Central memory CD8-positive, alpha-beta T cell (primary cell): ENCODE data around the gene IL1RL2.

ENCODE experiments used
- ATAC-seq: fragments of 150-1000 bp; cut with Tn5 transposase; replicated peaks from 2 replicates; pipeline ENCODE4 v1.10.0; 2022; ENCODE audit warnings: mild to moderate bottlenecking, moderate FRiP score, moderate number of reproducible peaks; ENCODE audit not compliant: poor library complexity, severe bottlenecking; ENCODE audit errors: extremely low read depth
- DNase-seq, 2 donors: peaks; one replicate each; pipeline ENCODE4 v3.0.0; 2021; ENCODE audit warnings: low spot score in 2 of 2
- H3K27ac Mint-ChIP-seq: one replicate; pipeline ENCODE4 v1.8.0; 2022; ENCODE audit warnings: low read depth, mild to moderate bottlenecking, moderate library complexity, mixed read lengths
- H3K27me3 Mint-ChIP-seq: one replicate; pipeline ENCODE4 v1.8.0; 2022; ENCODE audit warnings: mixed read lengths
- H3K36me3 Mint-ChIP-seq: one replicate; pipeline ENCODE4 v1.8.0; 2022; ENCODE audit warnings: mild to moderate bottlenecking, moderate library complexity, mixed read lengths; ENCODE audit not compliant: insufficient read depth
- H3K4me1 Mint-ChIP-seq: one replicate; pipeline ENCODE4 v1.8.0; 2022; ENCODE audit warnings: mixed read lengths
- H3K4me3 Mint-ChIP-seq: one replicate; pipeline ENCODE4 v1.8.0; 2022; ENCODE audit warnings: mild to moderate bottlenecking, moderate library complexity, mixed read lengths
- H3K9me3 Mint-ChIP-seq: one replicate; pipeline ENCODE4 v1.8.0; 2022; ENCODE audit warnings: mixed read lengths

IL1RL2 gene

DNA sequence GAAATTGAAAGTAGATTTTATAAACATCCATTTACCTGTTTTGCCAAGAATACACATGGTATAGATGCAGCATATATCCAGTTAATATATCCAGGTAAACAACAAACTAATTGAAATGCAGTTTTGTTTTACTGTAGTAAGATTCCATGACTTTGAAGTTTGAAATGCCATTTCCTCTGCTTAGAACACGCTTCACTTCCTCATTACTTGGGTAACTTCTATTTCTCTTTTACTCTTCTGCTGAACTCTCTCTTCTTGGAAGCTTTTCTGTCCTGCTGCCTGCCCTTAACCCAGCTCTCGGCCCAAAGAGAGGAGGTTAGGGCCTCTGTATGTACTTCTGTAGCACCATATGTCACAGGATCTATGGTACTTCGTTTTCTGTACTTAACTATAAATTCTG is 14.1 kb upstream of the IL1RL2 start:
- no peaks in the 10 kb centered on the region for H3K4me1 Mint-ChIP-seq
- no peaks in the 10 kb centered on the region for H3K36me3 Mint-ChIP-seq
- no peaks in the 10 kb centered on the region for H3K9me3 Mint-ChIP-seq
- no peak overlapping the region for H3K4me3 Mint-ChIP-seq
- H3K27me3 Mint-ChIP-seq: peaks cover 14% of the 10 kb centered on the region
- DNase-seq (no peak), ATAC-seq (no peak)
- H3K27ac Mint-ChIP-seq: no peak overlapping the region

DNA sequence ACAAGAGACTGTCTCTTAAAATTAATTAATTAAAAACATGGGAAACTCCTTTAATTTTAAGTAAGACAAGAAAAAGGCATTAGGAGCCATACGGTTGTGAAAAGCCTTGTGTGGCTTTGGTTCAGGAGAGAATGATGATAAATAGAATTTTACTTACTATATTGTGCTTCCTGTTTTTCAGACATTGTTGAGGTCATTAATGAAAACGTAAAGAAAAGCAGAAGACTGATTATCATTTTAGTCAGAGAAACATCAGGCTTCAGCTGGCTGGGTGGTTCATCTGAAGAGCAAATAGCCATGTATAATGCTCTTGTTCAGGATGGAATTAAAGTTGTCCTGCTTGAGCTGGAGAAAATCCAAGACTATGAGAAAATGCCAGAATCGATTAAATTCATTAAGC is 10.7 kb upstream of the IL1RL2 start:
- Mint-ChIP-seq H3K27me3 (peaks cover 18% of the 10 kb centered on the region), H3K4me1 (no peaks in the 10 kb centered on the region), H3K27ac (no peak overlapping the region), H3K9me3 (no peaks in the 10 kb centered on the region), H3K36me3 (no peaks in the 10 kb centered on the region), H3K4me3 (no peak overlapping the region)
- DNase-seq (no peak), ATAC-seq (no peak)

DNA sequence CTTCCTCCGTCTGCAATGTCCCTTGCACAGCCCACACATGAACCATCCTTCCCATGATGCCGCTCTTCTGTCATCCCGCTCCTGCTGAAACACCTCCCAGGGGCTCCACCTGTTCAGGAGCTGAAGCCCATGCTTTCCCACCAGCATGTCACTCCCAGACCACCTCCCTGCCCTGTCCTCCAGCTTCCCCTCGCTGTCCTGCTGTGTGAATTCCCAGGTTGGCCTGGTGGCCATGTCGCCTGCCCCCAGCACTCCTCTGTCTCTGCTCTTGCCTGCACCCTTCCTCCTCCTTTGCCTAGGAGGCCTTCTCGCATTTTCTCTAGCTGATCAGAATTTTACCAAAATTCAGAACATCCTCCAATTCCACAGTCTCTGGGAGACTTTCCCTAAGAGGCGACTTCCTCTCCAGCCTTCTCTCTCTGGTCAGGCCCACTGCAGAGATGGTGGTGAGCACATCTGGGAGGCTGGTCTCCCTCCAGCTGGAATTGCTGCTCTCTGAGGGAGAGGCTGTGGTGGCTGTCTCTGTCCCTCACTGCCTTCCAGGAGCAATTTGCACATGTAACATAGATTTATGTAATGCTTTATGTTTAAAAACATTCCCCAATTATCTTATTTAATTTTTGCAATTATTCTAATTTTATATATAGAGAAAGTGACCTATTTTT is 8.9 kb upstream of the IL1RL2 start:
- Mint-ChIP-seq H3K4me3 (no peak overlapping the region), H3K4me1 (no peaks in the 10 kb centered on the region), H3K27me3 (peaks cover 31% of the 10 kb centered on the region), H3K36me3 (no peaks in the 10 kb centered on the region), H3K27ac (no peak overlapping the region), H3K9me3 (no peaks in the 10 kb centered on the region)
- ATAC-seq (no peak), DNase-seq (no peak)

DNA sequence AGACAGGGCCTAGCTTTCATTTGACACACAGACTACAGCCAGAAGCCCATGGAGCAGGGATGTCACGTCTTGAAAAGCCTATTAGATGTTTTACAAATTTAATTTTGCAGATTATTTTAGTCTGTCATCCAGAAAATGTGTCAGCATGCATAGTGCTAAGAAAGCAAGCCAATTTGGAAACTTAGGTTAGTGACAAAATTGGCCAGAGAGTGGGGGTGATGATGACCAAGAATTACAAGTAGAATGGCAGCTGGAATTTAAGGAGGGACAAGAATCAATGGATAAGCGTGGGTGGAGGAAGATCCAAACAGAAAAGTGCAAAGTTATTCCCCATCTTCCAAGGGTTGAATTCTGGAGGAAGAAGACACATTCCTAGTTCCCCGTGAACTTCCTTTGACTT is 7.8 kb upstream of the IL1RL2 start:
- H3K36me3 Mint-ChIP-seq: no peaks in the 10 kb centered on the region
- no peak for ATAC-seq
- H3K4me3 Mint-ChIP-seq: no peak overlapping the region
- H3K4me1 Mint-ChIP-seq: no peaks in the 10 kb centered on the region
- DNase-seq: no peak
- no peak overlapping the region for H3K27ac Mint-ChIP-seq
- peaks cover 38% of the 10 kb centered on the region for H3K27me3 Mint-ChIP-seq
- H3K9me3 Mint-ChIP-seq: no peaks in the 10 kb centered on the region

DNA sequence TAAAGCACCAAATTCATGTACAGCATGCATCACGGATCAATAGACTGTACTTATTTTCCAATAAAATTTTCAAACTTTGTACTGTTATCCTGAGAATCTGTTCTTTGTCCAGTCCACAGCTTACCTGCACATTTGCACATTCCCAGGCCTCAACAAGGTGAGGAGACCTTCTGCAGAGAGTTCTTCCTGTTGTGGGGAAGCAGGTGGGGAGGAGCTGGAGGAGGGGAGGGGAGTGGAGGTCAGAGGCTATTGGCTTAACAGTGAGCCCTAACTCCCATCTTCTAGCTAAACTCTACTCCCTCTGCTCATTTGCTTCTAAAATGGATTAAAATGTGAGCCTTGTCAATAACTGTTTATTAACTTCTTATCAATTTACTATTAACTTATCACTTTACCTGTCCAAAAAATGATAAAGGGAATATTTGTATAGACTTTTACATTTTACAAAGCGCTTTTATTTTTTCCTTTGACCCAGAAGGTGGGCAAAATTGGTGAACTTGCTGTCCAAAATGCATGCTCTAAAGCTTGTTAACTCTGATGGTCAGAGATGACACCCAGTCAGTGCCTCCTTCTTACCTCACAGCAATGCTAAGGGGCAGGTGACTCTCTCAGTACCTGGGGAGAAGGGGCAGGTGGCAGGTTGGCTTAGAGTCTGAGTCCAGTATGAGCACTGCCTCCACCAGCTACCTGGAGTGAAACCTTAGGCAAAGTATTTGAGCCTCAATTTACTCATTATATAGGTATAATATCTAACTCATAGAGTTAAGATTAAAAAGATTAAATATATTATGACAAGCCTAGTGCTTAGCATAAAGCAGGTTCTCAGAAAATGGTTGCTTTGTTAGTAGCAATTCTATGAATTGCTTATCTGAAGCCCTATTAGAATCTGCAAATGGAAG is 6.8 kb upstream of the IL1RL2 start:
- no peak for DNase-seq
- Mint-ChIP-seq H3K4me1 (no peaks in the 10 kb centered on the region), H3K27me3 (peaks cover 41% of the 10 kb centered on the region), H3K9me3 (no peaks in the 10 kb centered on the region), H3K27ac (no peak overlapping the region), H3K4me3 (no peak overlapping the region), H3K36me3 (no peaks in the 10 kb centered on the region)
- no peak for ATAC-seq

DNA sequence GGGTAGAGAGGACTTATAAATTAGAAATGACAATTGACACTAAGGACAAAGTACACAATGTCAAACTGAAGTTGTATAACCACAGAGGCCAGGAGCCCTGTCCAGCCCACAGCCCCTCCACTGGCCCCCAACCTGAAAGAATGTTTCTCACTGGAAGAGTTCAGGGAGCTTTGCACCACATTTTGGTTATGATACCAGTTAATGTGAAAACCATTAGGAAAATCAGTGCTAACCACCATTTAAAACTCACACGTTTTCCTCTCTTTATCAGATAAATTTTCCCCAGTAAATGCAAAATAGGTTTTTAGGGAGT is 6.2 kb upstream of the IL1RL2 start:
- Mint-ChIP-seq H3K36me3 (no peaks in the 10 kb centered on the region), H3K4me3 (no peak overlapping the region), H3K27me3 (peaks cover 41% of the 10 kb centered on the region), H3K27ac (no peak overlapping the region), H3K9me3 (no peaks in the 10 kb centered on the region), H3K4me1 (no peaks in the 10 kb centered on the region)
- no peak for DNase-seq
- no peak for ATAC-seq

DNA sequence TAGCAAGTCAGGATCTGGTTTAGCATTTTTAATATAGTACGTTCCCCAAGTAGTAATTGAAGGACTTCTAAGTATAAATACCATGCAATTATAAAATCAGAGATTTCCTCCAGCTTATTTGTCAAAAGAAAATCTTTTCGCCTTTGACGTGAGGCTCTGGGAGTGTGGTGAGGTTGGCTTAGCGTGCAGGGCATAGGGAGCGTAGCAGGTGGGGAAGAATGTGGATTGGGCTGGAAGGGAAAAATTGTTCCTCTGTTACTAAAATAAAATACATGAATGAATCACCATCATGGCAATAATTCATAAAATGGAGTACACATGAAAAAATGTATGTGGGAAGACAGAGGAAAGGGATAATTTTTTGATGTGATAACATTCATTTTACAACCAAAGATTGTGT is 5.4 kb upstream of the IL1RL2 start:
- Mint-ChIP-seq H3K4me1 (no peaks in the 10 kb centered on the region), H3K27me3 (peaks cover 41% of the 10 kb centered on the region), H3K9me3 (no peaks in the 10 kb centered on the region), H3K4me3 (no peak overlapping the region), H3K36me3 (no peaks in the 10 kb centered on the region), H3K27ac (no peak overlapping the region)
- DNase-seq: no peak
- no peak for ATAC-seq

DNA sequence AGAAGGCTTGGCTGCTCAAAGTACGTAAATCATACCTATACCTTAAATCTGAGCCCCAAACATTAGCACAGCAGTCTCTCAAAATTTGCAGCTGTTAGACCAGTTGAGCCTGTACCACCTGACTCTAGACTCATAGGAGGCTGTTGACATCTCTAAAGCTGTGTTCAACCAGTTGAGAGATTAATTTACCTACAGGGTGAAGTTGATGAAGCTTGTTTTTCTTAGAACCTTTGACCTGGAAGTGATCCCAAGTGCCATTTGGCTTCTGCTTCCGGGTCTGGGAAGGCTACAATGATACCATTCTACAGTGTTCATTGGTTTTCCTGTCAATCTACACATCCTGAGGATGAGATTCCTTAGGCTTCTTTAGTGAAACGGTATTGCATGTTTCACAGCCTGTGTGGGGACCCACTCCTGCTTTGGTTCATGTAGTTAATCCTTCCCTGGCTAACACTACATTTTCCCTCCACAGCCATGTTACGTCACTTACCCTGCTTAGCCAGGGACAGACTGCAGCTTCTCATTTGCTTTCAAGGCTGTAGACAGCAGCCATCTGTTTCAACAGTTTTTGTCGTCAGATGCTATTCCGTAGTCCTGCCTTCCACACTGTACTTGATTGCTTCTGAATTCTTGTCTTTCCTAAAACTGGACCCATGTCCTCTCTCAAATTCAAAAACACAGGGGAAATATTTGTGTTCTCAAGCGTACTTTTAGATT is 4.7 kb upstream of the IL1RL2 start:
- DNase-seq (no peak), ATAC-seq (no peak)
- no peak overlapping the region for H3K27ac Mint-ChIP-seq
- H3K4me3 Mint-ChIP-seq: no peak overlapping the region
- peaks cover 41% of the 10 kb centered on the region for H3K27me3 Mint-ChIP-seq
- no peaks in the 10 kb centered on the region for H3K9me3 Mint-ChIP-seq
- H3K4me1 Mint-ChIP-seq: no peaks in the 10 kb centered on the region
- no peaks in the 10 kb centered on the region for H3K36me3 Mint-ChIP-seq

DNA sequence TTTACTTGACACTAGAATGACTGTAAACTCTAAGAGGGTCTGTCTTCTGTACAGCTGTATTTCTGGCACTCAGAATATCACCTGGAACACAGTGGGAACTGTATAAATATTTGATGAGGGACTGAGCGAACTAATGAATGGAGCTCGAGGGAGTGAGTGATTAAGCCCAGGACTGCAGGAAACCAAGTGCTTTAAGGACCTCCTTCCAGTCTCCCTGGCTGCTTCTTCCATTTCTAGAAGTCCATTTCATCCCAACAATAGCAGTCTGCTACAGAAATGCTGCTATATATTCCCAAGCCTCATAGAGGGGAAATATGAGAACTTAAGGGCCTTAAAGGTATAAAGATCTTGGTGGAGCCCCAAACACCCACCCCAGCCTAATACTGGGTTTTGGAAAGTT is 2.8 kb upstream of the IL1RL2 start:
- Mint-ChIP-seq H3K27me3 (peaks cover 47% of the 10 kb centered on the region), H3K4me3 (no peak overlapping the region), H3K9me3 (no peaks in the 10 kb centered on the region), H3K27ac (no peak overlapping the region), H3K36me3 (no peaks in the 10 kb centered on the region), H3K4me1 (peaks cover 4% of the 10 kb centered on the region)
- DNase-seq (no peak), ATAC-seq (no peak)

DNA sequence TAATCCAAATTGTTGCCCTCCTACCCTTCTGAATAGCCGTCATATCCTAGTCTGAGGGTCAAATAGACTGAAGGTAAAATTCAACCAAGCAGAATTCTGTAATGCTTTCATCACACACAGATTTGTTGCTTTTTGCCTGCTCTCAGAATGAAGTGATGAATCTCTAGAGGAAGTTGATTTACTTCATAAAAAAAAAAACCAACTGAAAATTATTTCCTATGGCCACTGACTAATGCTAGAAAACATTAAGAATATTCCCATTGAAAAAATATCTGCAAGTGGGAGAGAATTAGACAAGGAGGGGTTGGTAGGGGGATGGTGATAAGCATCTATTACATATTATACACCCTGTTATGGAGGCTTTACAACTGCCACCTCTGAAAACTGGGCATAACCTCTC is 2.3 kb upstream of the IL1RL2 start:
- no peak overlapping the region for H3K27ac Mint-ChIP-seq
- peaks cover 47% of the 10 kb centered on the region for H3K27me3 Mint-ChIP-seq
- peaks cover 4% of the 10 kb centered on the region for H3K4me1 Mint-ChIP-seq
- no peak for ATAC-seq
- no peak for DNase-seq
- H3K9me3 Mint-ChIP-seq: no peaks in the 10 kb centered on the region
- no peaks in the 10 kb centered on the region for H3K36me3 Mint-ChIP-seq
- H3K4me3 Mint-ChIP-seq: no peak overlapping the region

DNA sequence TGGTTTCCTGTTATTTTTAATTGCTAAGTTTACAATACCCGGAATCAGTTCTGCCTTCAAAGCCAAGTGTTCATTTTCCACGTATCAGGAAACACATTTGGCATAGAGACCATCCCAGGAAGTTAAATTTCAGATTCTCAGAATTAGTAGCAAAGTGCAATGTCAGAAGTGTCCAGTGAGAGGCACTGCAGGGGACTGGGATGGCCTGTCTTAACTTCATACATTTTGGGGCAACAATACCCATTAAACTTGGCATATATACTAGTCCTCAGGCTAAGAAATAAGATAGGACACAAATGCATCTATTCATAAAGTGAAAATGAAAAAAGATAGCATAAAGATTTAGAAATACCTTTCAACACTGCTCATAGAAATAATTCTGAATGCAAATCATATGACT is 1.5 kb upstream of the IL1RL2 start:
- ATAC-seq (no peak), DNase-seq (no peak)
- Mint-ChIP-seq H3K4me3 (no peak overlapping the region), H3K27me3 (peaks cover 47% of the 10 kb centered on the region), H3K36me3 (no peaks in the 10 kb centered on the region), H3K9me3 (no peaks in the 10 kb centered on the region), H3K27ac (no peak overlapping the region), H3K4me1 (peaks cover 4% of the 10 kb centered on the region)

DNA sequence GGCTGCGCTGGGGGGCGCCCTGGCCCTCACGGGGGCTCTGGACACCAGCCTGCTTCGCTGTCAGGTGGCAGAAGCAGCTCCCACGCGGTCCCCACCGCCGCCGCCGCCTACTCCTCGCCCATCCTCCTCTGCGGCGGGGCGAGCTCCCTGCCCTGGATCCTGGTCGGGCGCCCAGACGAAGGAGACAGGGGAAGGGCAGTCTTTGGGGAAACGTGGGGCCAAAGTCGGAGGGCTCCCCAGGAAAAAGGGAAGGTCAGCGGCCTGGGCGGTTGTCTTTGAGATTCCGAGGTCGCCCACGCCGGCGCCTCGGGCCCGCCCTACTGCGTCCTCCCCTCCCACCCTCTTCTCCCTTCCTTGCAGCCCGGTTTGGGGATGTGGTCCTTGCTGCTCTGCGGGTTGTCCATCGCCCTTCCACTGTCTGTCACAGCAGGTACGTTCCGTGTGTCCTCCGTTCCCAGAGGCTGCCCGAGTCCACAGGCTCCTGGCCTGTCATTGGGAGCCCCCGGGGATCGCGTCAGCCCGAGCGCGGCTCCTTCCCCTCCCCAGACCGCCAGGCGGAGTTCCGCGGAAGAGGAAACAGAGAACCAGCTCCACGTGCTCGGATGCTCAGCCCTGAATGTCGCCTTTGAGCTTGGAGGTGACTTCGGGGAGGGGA is 800 bp downstream of the IL1RL2 start:
- Mint-ChIP-seq H3K27me3 (peaks cover 34% of the 10 kb centered on the region), H3K36me3 (no peaks in the 10 kb centered on the region), H3K4me3 (peak overlapping the region; percentile 18), H3K4me1 (peaks cover 4% of the 10 kb centered on the region), H3K9me3 (no peaks in the 10 kb centered on the region), H3K27ac (no peak overlapping the region)
- ATAC-seq (no peak), DNase-seq (no peak)
